GM15510 (cell line): Measurements from ENCODE around the gene GGT7.
A peak's percentile ranks its signal among the peaks of the same experiment; 100 is the strongest.

Experiments
- POLR2A ChIP-seq: IDR thresholded peaks from 3 replicates; pipeline ENCODE4 v1.6.1; 2011; ENCODE audit warnings: borderline replicate concordance; ENCODE audit not compliant: insufficient read length; ENCODE audit errors: extremely low read depth

Gene GGT7

GRCh38 chr20:34887023-34887422 lies 14.4 kb upstream of the GGT7 start:
- TF ChIP-seq POLR2A: no peak

- no peak for TF ChIP-seq POLR2A
These were observed 13.5 kb upstream of the GGT7 start for GRCh38 chr20:34886122-34886521.

DNA sequence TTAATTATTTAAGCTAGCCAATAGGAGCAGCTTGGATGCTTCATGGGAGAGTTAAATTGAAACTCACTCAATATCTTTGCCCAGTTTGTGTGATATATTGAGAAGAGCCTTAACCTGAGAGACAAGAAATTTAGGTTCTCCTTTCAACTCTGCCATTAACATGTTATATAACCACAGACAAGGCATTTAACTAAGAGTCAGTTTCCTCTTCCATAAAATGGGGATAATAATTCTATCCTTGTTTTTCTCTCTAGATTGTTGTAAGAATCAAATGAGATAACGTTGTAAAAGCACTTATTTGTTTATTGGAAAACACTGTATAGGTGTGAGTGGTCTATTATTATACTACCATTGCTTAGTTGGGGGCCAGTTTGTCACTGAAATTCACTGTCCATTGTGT lies 11.6 kb upstream of the GGT7 start:
- TF ChIP-seq POLR2A: no peak

GRCh38 chr20:34883809-34884208 lies 11.2 kb upstream of the GGT7 start:
- TF ChIP-seq POLR2A: no peak

DNA sequence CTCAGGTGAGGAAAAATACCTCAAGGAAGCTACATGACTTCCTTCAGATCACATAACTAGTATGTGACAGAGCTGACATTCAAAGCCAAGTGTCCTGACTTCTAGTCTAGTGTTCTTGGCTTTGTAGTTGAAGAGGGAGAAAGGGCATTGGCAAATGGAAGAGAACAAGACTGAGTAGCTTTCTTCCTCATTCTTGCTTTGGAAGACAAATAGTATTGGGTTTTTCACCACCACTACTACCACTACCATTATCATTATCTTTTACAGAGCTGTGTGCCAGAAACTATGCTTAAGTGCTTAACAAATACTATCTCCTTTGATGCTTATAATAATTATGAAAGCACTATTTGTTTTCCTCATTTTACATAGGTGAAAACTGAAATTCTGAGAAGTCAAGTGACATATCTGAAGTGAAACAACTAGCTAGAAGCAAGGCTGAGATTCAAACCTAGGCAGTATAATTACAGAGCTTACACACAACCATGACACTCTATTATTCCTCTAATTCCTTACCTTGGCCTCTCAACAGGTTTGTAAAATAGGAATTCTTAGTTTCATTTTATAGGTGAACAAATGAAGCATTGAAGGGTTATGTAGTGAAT lies 10.5 kb upstream of the GGT7 start:
- TF ChIP-seq POLR2A: no peak

DNA sequence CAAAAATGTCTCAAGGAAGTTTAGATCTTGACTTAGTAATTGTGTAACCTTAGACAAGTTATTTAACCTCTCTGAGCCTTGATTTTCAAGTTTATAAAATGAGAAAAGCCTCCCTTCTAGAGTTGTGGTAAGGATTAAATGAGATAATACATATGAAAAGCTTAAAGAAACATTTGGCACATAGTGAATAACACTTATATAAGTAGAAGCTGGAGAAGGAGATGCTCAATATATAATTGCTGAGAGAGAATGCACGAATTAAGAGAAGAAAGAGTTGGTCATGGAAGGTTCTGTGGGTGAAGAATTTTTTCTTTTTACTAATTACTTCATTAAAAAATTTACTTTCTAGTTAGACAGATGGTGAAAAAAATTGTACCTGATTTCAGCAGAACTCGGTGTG lies 9.0 kb upstream of the GGT7 start:
- no peak for TF ChIP-seq POLR2A

GRCh38 chr20:34880215-34880850 lies 7.7 kb upstream of the GGT7 start:
- no peak for TF ChIP-seq POLR2A

- TF ChIP-seq POLR2A: peak; percentile 59
These were observed 4.0 kb upstream of the GGT7 start, which contains the start of gene ACSS2 for GRCh38 chr20:34876406-34877282. Gene ACSS2, plus strand, starts transcription at chr20:34876612. Its CDS starts 34 bp downstream, at chr20:34876646.

- no peak for TF ChIP-seq POLR2A
These were observed 3.2 kb upstream of the GGT7 start for GRCh38 chr20:34875642-34876405.

GRCh38 chr20:34874094-34874654 lies 1.5 kb upstream of the GGT7 start:
- TF ChIP-seq POLR2A: no peak

DNA sequence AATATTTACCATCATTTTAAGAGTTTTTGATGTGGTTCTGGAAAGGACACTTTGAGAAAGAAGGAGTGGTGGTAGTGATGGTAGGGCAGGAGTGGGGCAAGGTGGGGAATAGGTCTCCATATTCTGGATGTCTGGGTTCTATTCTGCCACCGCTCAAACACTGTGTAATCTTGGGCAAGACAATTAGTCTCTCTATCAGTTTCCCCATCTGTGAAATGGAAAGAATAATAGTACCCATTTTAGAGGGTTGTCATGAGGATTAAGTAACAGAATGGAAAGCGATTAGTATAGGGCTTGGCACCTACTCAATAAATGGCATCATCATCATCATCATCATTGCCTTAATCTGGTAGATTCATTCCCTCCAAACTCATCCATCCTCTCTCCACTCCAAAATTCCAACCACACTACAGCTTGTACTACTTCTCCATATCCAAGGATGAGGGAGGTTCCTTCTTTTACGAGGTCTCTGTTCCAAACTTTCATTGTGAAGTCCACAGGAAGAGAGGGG lies 982 bp upstream of the GGT7 start:
- TF ChIP-seq POLR2A: no peak

GRCh38 chr20:34871966-34872621 lies 562 bp downstream of the GGT7 start:
- TF ChIP-seq POLR2A: no peak

DNA sequence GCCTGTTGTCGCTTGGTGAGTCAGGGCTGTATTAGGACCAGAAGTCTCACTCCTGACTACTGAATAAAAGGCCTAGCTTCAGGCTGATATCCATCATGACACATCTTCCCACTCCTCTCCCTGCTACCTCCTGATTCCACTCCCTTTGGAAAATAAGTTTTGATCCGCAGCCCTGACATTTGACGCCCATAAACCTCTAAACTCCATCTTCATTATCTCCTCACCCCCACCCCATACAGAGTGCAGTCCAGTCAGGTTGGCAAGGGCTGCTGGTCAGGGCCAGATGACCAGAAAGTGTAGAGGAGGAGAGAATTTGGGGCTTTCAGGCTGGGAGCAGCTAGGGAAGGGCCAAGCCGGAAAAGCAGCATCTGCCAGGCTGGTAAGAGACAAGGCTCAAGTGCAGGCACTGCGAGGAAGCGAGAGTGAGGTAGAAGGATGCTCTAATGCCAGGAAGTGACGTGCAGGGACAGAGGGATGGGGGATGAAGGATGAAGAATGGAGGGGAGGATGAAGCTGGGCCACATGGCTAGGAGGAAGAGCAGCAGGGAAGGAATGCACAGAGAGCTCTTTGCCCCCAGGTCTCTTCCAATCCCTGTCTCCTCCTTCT lies 1.2 kb downstream of the GGT7 start:
- no peak for TF ChIP-seq POLR2A

DNA sequence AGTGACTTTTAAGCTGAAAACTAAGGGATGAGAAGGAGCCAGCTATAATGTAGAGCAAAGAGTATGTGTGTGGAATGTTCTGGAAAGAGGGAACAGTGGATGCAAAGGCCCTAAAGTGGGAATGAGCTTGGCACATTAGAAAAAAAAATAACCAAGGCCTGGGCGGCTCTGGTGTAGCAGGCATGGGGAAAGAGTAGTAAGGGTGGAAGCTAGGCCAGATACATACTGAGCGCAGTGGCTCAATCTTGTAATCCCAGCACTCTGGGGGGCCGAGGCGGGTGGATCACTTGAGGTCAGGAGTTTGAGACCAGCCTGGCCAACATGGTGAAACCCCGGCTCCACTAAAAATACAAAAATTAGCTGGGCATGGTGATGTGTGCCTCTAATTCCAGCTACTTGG lies 8.4 kb downstream of the GGT7 start:
- no peak for TF ChIP-seq POLR2A

DNA sequence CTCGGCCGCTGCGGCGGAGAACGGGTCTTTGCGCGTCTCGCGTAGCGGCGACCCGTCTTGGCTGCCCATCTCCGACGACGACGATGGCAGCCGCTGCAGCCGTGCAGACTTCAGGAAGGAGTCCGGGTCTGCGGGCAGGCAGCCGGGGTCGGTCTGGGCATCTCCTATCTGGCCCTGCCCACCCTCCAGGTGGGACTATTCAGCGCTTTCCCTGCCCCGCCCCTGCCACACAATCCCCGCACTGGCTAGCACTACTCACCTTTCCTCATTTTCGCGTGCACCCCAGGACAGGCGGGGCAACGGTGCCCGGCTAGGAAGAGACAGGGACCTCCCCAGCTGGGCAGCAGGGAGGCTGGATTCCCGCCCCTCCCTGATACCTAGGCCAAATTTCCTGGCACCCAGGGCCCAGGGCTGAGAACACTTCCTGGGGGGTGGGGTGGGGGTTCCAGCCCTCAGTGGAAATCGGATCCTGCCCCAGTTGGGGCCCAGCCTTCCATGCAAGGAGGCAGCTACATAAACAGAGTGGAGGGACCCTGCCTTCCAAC lies 9.2 kb downstream of the GGT7 start:
- TF ChIP-seq POLR2A: no peak
